ENCODE measurements around the gene EFL1. TPM values are rescaled to one million over a fixed set of nuclear protein-coding genes. Genes with fewer than 3 reads are reported as not detected.

EFL1 gene
- total RNA-seq, 1 donor from 2014 or later: 13.3 TPM

- Histone ChIP-seq H3K36me3 (no peaks in the 10 kb centered on the region), H3K27me3 (no peaks in the 10 kb centered on the region), H3K27ac (no peak overlapping the region), H3K4me3 (no peak overlapping the region), H3K4me1 (no peaks in the 10 kb centered on the region), H3K9me3 (no peaks in the 10 kb centered on the region)
- TF ChIP-seq POLR2AphosphoS5 (IDR thresholded peaks at IDR 0.05; ENCODE audit: insufficient read depth in 1 of 2, low read depth in 1 of 2) (no peak), POLR2A (IDR thresholded peaks at IDR 0.05) (no peak), CTCF (IDR thresholded peaks at IDR 0.05) (no peak)
- no peak for DNase-seq (ENCODE audit: extremely low spot score in 2 of 2)
- intact Hi-C loops (cut with DNase I): no loop called here
These were observed 149.3 kb downstream of the EFL1 start for GRCh38 chr15:82113106-82113715.

GRCh38 chr15:82111918-82112317 is 150.6 kb downstream of the EFL1 start:
- DNase-seq (ENCODE audit: extremely low spot score in 2 of 2): no peak
- TF ChIP-seq CTCF (IDR thresholded peaks at IDR 0.05) (no peak), POLR2AphosphoS5 (IDR thresholded peaks at IDR 0.05; ENCODE audit: insufficient read depth in 1 of 2, low read depth in 1 of 2) (no peak), POLR2A (IDR thresholded peaks at IDR 0.05) (no peak)
- Histone ChIP-seq H3K27me3 (no peaks in the 10 kb centered on the region), H3K27ac (no peak overlapping the region), H3K4me1 (no peaks in the 10 kb centered on the region), H3K4me3 (no peak overlapping the region), H3K36me3 (no peaks in the 10 kb centered on the region), H3K9me3 (no peaks in the 10 kb centered on the region)
- intact Hi-C loops (cut with DNase I): no loop called here

GRCh38 chr15:82110144-82110543 is 152.4 kb downstream of the EFL1 start:
- Histone ChIP-seq H3K9me3 (no peaks in the 10 kb centered on the region), H3K4me1 (no peaks in the 10 kb centered on the region), H3K27me3 (no peaks in the 10 kb centered on the region), H3K27ac (no peak overlapping the region), H3K4me3 (no peak overlapping the region), H3K36me3 (no peaks in the 10 kb centered on the region)
- TF ChIP-seq POLR2AphosphoS5 (IDR thresholded peaks at IDR 0.05; ENCODE audit: insufficient read depth in 1 of 2, low read depth in 1 of 2) (no peak), POLR2A (IDR thresholded peaks at IDR 0.05) (no peak), CTCF (IDR thresholded peaks at IDR 0.05) (no peak)
- no peak for DNase-seq (ENCODE audit: extremely low spot score in 2 of 2)
- intact Hi-C loops (cut with DNase I): no loop called here

- no peak for DNase-seq (ENCODE audit: extremely low spot score in 2 of 2)
- H3K4me1 ChIP-seq: no peaks in the 10 kb centered on the region
- no peak overlapping the region for H3K4me3 ChIP-seq
- intact Hi-C loops (cut with DNase I): no loop called here
- no peaks in the 10 kb centered on the region for H3K27me3 ChIP-seq
- no peaks in the 10 kb centered on the region for H3K9me3 ChIP-seq
- H3K36me3 ChIP-seq: no peaks in the 10 kb centered on the region
- H3K27ac ChIP-seq: no peak overlapping the region
- no peak for TF ChIP-seq POLR2A (IDR thresholded peaks at IDR 0.05)
- peak; percentile 33 to 42 (median 36) for TF ChIP-seq CTCF (IDR thresholded peaks at IDR 0.05)
These were observed 153.9 kb downstream of the EFL1 start for GRCh38 chr15:82108489-82109078.

GRCh38 chr15:82106679-82107078 is 155.9 kb downstream of the EFL1 start:
- DNase-seq (ENCODE audit: extremely low spot score in 2 of 2): no peak
- Histone ChIP-seq H3K4me3 (no peak overlapping the region), H3K36me3 (no peaks in the 10 kb centered on the region), H3K9me3 (no peaks in the 10 kb centered on the region), H3K27ac (no peak overlapping the region), H3K4me1 (no peaks in the 10 kb centered on the region), H3K27me3 (no peaks in the 10 kb centered on the region)
- intact Hi-C loops (cut with DNase I): no loop called here
- TF ChIP-seq POLR2A (IDR thresholded peaks at IDR 0.05) (no peak), POLR2AphosphoS5 (IDR thresholded peaks at IDR 0.05; ENCODE audit: insufficient read depth in 1 of 2, low read depth in 1 of 2) (no peak), CTCF (IDR thresholded peaks at IDR 0.05) (no peak)
